IPS-18c (cell line): ENCODE data around the gene RPS6KL1.

Experiments used
- H3K4me3 ChIP-seq: 2 replicates; pipeline ENCODE4 v1.7.0; 2013; ENCODE audit warnings: low read depth, mild to moderate bottlenecking, low read length, moderate library complexity; ENCODE audit not compliant: insufficient read depth
- H3K9me3 ChIP-seq: one replicate; pipeline ENCODE4 v1.6.1; 2013; ENCODE audit warnings: mild to moderate bottlenecking, low read length, moderate library complexity; ENCODE audit not compliant: control insufficient read depth, insufficient read depth

RPS6KL1 gene

GRCh38 chr14:74954232-74954946, 31.3 kb upstream of the RPS6KL1 start:
- no peak overlapping the region for H3K4me3 ChIP-seq
- H3K9me3 ChIP-seq, result no peaks in the 10 kb centered on the region

GRCh38 chr14:74953686-74954085, 30.6 kb upstream of the RPS6KL1 start:
- no peaks in the 10 kb centered on the region for H3K9me3 ChIP-seq
- no peak overlapping the region for H3K4me3 ChIP-seq

DNA sequence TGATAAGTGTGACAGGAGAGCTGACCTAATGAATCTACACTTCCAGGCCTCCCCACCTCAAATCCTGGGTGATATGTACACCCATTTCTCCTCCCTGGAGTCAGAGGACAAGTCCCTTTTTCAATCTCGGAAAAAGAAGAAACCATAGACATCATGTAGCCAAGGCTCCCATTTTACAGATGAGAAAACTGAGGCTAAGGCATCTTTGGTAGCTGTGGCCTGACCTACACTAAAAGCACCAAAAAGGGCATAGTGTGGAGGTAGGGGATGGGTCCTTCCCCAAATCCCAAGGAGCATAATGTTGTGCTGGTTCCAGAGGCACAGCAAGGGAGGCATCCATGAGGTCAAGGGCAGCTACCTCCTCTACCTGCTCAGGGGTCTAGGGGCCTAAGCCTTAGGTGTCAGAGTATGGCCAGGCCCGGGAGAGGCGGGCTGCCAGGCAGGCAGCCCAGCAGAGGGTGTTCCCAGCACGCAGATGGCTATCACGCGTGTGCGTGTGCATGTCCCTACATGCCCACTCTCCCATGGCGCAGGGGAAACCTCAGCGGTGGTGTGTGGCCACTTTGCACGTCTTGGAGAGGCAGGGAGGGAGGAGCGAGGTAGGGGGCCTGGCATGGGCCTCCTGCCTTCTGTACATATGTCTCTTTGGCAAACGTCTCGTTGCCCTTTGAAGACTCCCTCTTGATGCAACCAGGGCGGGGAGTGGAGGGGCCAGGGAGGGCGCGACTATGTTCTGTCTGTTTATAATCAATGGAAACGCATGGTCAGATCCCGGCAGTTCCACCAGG, 29.8 kb upstream of the RPS6KL1 start:
- H3K4me3 ChIP-seq, result no peak overlapping the region

DNA sequence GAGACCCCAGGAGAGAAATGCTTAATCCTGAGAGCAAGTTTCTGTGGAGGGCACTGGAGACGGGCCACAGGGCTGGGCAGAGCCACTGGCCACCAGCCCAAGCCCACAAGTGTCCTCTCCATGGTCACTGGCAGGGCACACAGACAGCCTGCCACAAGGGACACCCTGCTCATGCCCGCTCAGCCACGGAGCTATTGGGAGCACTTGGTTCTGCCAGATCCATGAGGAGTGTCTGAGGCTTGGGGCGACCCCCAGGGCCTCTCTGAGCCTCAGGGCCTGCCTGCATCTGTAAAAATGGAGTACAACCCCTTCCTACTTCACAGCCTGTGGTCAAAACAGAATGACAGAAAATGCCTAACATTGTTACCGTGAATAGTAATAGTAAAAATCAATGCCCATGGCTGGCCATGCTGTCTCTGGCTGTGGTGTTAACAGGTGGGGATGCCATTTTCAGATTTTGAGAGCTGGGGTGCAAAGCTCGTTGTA, 29.2 kb upstream of the RPS6KL1 start:
- Histone ChIP-seq H3K9me3 (no peaks in the 10 kb centered on the region), H3K4me3 (no peak overlapping the region)

More for the DNA sequence above, 29.8 kb upstream of the RPS6KL1 start:
- H3K9me3 ChIP-seq, result no peaks in the 10 kb centered on the region

DNA sequence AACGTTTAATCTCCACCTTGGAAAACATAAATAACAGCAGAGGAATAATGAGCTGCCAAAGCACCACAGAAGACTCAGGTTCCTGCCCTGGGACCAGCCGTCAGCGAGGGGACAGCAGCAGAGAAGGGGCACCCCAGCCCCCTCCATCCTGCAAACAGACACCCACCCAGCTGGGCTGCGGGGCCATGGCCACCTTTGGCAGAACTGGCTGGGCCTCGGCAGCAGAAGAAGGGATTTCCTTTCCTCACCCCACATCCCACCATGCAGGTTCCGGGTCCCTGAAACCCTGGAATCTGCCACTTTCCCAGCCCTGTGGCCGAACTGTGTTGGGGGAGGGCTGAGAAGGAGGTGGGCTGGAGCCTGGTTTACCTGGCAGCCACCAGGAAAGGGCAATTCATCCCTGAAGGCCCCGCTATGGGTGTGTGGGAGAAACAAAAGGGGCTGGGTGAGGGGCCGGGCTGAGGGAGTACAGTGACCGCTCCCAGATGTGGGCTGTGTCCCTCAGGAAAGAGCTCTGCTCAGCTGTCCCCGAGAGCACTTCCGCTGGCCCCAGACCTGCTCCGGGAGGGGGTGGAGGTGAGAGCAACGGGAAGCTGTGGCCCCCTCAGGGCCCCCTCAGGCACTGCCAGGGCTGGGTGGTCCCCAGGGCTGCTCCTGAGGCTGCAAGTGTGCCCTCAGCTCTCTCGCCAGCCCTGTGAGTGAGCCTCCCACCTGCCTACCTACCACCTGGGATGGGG, 28.6 kb upstream of the RPS6KL1 start:
- no peak overlapping the region; the same call in 1 of the 2 replicates for H3K4me3 ChIP-seq
- no peaks in the 10 kb centered on the region for H3K9me3 ChIP-seq

DNA sequence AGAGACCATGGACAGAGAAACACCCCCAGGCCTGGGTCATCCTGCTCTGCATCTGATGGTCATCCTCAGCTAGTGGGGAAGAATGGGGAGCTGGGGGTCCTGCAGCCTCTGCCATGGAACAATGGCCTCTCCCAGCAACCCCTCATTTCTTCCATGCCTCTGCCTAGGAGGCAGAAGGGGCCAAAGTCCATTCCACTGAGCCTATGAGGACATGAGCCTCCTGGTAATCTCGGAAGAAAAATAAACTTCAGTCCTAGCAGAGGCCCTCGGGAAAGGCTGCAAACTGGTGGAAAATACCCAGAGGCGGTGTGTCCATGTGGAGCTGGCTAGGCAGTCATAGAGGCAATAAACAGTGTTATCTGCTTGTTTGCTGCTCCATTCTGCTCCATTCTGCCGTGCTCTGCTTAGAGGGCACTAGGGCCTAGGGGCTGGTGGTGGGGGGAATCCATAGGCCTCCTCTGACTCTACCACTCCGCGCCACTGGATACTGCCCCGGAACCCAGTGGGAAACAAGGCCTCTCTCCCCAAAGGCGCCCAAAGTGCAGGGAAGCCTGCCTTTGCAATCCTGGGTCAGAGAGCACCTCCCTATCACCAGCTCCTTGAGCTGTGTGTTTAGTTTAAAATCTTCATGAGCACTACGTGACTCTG, 27.9 kb upstream of the RPS6KL1 start:
- H3K4me3 ChIP-seq, result no peak overlapping the region

DNA sequence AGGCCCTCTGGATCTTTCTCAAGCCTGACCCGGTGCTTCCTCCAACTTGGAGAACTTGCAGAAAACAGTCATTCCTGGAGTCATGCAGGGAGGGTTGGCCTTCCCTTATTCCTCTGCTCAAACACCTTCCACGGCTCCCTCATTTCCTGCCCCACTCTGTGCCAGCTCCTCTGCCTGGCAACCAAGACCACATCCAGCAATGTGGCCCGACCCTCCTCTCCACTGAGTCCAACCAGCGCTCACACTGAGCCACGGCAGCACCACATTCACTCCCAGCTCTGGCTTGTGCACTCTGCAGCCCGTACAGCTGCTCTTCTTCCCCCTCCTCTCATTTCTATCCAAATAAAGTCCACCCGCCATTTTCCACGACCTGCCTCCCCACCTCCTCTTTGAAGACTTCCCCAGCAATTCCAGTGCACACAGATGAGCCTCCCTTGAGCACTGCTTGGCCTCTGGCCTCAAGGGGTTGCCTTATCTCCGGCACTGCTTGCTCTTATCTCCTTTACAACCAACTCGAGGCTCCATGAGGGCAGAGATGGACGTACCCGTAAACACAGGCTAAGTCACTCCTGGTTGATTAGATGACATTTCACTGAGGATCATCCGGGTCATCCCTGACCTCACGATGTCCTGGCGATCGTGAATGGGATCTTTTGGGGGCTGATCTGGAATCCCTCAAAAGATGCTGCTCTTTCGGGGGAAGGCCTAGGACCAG, 27.0 kb upstream of the RPS6KL1 start:
- H3K4me3 ChIP-seq, result no peak overlapping the region
- no peaks in the 10 kb centered on the region for H3K9me3 ChIP-seq

More for the DNA sequence above, 27.9 kb upstream of the RPS6KL1 start:
- no peaks in the 10 kb centered on the region for H3K9me3 ChIP-seq

GRCh38 chr14:74949191-74949601, 26.1 kb upstream of the RPS6KL1 start:
- Histone ChIP-seq H3K9me3 (no peaks in the 10 kb centered on the region), H3K4me3 (no peak overlapping the region)

DNA sequence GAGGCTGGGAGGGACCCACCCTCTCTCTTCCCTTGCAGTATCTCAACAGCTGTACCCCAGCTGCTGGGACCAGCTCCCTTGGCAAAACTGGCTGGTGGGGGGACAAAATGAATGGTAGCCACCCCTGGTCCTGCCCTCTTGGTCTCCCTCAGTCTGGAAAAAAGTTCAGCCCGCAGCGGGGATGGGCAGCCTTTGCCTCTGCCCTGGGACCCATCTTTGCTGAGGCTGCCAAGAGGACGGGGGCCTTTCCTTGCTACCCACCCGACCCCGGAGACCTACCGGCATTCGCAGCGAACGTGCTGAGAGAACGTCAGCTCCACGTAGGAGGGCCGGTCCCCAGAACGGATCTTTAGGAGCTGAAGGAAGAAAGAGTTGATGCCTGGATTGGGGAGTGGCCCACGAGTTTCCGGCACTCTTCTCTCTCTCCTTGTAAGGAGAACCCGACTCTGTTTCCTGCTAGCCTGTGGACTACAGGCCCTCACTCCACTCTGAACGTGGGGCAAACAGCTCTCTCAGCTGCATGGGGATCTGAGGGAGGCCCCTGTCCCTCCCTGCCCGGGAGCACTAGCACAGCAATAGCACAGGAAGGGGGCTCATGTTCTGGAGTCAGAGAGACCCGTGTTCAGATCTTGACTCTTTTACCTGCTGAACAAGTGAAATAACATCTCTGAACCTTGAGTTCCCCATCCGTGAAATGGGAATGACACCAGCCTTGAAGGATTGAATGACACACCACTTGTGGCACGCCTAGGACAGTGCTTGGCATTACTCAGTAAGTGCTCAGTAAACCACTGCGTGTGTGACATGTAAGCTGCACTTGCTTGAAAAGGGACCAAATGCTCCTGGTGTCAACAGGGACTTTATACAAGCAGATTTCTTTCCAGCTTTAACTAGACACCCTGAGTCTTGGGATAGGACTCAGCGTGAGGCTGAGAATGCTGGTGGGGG, 25.4 kb upstream of the RPS6KL1 start:
- no peaks in the 10 kb centered on the region for H3K9me3 ChIP-seq

DNA sequence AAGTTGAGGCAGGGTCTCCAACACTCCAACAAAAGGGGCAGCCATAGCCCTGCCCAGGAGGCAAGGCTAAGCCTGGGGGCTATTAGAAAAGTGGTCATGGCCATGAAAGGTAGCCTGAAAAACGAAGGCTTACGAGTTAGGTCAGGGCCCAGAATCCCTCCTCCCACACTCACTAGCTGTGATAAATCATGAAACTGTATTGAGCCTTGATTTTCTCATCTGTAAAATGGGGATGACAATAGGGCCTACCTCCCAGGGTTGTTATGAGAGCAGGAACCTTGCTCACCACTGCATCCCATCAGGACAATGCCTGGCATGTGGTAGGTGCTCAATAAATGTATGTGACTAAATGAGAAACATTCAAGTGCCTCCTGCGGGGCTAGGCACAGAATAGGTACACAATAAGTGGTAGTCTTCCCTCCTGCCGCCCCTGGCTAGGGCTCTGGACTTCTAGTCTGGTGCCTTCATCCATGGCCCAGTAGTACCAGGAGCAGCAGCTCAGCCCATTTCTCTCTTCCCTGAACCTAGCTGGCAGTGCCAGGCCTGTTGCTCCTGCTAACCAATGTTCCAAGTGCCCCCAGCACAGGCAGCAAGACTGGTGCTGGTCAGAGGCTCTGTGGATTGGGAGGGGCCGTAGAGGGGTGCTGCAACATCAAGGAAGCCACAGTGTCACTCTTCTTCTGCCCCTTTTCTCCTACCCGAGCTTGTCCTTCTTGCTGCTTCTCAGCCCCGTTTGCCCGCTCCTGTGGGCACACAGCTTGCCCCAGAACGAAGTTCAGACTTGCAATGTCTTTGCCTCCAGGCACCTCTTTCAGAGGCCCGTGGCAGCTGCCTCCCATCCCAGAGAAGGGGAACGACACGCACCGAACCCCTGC, 24.5 kb upstream of the RPS6KL1 start:
- no peak overlapping the region for H3K4me3 ChIP-seq
- H3K9me3 ChIP-seq, result no peaks in the 10 kb centered on the region

More for the DNA sequence above, 25.4 kb upstream of the RPS6KL1 start:
- H3K4me3 ChIP-seq, result no peak overlapping the region

GRCh38 chr14:74946659-74947281, 23.7 kb upstream of the RPS6KL1 start:
- H3K9me3 ChIP-seq, result no peaks in the 10 kb centered on the region

DNA sequence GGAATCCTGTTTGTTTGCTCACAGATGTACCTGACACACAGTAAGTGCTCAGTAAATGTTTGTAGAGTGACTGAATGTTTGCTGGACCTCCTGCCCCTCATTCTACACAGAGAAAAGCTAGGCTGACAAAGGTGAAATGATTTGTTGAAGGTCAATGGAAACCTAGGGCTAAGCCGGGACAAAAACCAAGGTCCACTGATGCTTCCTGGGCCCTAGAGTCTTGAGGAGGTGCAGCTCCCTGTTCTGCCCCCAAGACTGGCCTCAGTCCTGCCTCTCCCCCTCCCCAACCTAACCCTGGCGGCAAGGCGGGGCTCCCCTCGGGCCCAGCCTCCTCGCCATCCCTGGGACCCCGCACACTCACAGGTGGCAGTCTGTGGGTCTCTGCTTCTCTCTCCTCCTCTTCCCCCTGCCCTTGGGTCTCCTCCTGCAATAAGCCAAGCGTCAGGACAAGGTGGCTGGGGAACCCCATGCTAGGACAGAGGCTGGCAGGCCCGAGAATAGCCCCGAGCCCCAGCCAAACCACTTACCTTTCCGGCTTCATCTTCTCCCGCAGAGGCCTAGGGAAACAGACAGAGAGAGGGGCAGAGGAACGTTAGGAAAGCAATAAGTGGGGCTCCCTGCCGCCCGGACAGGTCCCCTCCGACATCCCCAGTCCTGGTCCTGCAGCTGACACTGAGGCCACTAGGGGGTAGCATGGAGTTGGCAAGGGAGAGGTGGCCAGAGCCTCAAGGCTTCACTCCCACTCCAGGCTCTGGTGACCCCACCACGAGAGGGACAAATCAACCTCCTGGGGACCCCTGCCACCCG, 23.0 kb upstream of the RPS6KL1 start:
- H3K4me3 ChIP-seq, result no peak overlapping the region
- no peaks in the 10 kb centered on the region for H3K9me3 ChIP-seq

More at GRCh38 chr14:74946659-74947281, 23.7 kb upstream of the RPS6KL1 start:
- H3K4me3 ChIP-seq, result no peak overlapping the region

DNA sequence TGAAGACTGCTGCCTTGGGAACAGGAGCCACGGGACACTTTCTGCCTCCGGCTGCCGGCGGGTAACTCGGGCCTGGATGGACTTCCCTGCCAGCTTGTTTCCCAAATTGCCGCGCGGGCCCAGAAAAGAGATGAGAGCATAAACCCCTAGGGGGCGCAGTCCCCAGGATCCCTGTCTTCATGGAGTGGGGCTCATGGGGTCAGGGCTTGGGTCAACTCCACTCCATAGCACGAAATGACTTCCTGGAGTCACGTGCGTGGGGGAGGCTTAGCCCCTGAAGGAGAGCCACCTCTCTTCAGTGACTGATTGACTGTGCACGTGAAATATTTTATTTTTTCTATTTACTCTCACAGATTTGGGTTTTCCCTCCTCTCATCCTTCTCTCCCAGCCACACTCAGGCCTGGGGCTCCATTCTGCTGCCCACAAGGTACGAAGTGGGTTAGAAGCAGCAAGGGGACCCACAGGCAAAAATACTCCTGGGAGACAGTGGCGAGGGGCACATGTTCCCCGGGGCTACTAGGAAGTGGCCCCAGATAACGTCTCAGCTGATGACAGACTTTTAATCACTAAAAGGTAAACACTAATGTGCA, 22.3 kb upstream of the RPS6KL1 start:
- no peaks in the 10 kb centered on the region for H3K9me3 ChIP-seq
- H3K4me3 ChIP-seq, result no peak overlapping the region
